Measurements from ENCODE around the gene TMCO2.
A peak's percentile ranks its signal among the peaks of the same experiment; 100 is the strongest.
"Not testable (repeated sequence)": the region's sequence is repeated elsewhere in the genome, so short reads cannot be mapped to it uniquely, and the experiment has no call there.

TMCO2 gene

GRCh38 chr1:40247655-40248054 is at the start of gene TMCO2:
TMCO2 (plus strand) TSS chr1:40247937; CDS start chr1:40247994, 57 bp downstream.
- no peak for DNase-seq

- DNase-seq = no peak
Measured at GRCh38 chr1:40199126-40199525, 48.6 kb upstream of the TMCO2 start.

GRCh38 chr1:40204856-40205255 is 42.9 kb upstream of the TMCO2 start:
- DNase-seq = no peak

GRCh38 chr1:40210511-40211204 is 37.1 kb upstream of the TMCO2 start:
- DNase-seq = no peak

GRCh38 chr1:40218333-40218732 is 29.4 kb upstream of the TMCO2 start:
- DNase-seq = no peak

- DNase-seq = not testable (repeated sequence)
Measured at GRCh38 chr1:40221471-40221905, 26.2 kb upstream of the TMCO2 start.

- no peak for DNase-seq
Measured at GRCh38 chr1:40221977-40222772, 25.6 kb upstream of the TMCO2 start.

GRCh38 chr1:40224040-40224439 is 23.7 kb upstream of the TMCO2 start:
- DNase-seq = no peak

GRCh38 chr1:40226192-40226591 is 21.5 kb upstream of the TMCO2 start:
- DNase-seq = no peak

- peak; percentile 41 for DNase-seq
Measured at GRCh38 chr1:40232444-40232843, 15.3 kb upstream of the TMCO2 start.

GRCh38 chr1:40239626-40240025 is 8.1 kb upstream of the TMCO2 start:
- DNase-seq = no peak

- DNase-seq = no peak
Measured at GRCh38 chr1:40240390-40240789, 7.3 kb upstream of the TMCO2 start.

- DNase-seq = no peak
Measured at GRCh38 chr1:40241362-40241761, 6.4 kb upstream of the TMCO2 start.

- DNase-seq = no peak
Measured at GRCh38 chr1:40243351-40243750, 4.4 kb upstream of the TMCO2 start.

- DNase-seq = no peak
Measured at GRCh38 chr1:40244138-40244744, 3.5 kb upstream of the TMCO2 start.

- no peak for DNase-seq
Measured at GRCh38 chr1:40245686-40246085, 2.1 kb upstream of the TMCO2 start.

- DNase-seq = no peak
Measured at GRCh38 chr1:40248412-40248811, 675 bp downstream of the TMCO2 start.

- DNase-seq = no peak
Measured at GRCh38 chr1:40251456-40251855, 3.7 kb downstream of the TMCO2 start.

GRCh38 chr1:40252601-40253000 is 4.9 kb downstream of the TMCO2 start:
- DNase-seq = no peak

- no peak for DNase-seq
Measured at GRCh38 chr1:40255231-40255630, 7.5 kb downstream of the TMCO2 start.

GRCh38 chr1:40256401-40257084 is 8.8 kb downstream of the TMCO2 start:
- no peak for DNase-seq

- no peak for DNase-seq
Measured at GRCh38 chr1:40257313-40257687, 9.6 kb downstream of the TMCO2 start.

- DNase-seq = peak; percentile 99
Measured at GRCh38 chr1:40257688-40258444, 10.1 kb downstream of the TMCO2 start, which contains the start of gene ZMPSTE24. ZMPSTE24 (plus strand) TSS chr1:40258236; CDS start chr1:40258272, 36 bp downstream.
